PC-9 (cell line): Measurements from ENCODE around the gene FTO.

Experiments
- EZH2 ChIP-seq: fragments of 200-600 bp; sonication (generic); IDR thresholded peaks from 2 replicates; pipeline ENCODE4 v1.8.0; 2017; ENCODE audit warnings: antibody characterized with exemption, low read depth
- TF ChIP-seq, protein P1 (sequence below): fragments of 200-600 bp; sonication (generic); conservative IDR thresholded peaks from 2 replicates; pipeline ENCODE4 v1.6.1; 2017; ENCODE audit warnings: mixed run types, antibody characterized with exemption, mild to moderate bottlenecking, moderate library complexity

DNA sequence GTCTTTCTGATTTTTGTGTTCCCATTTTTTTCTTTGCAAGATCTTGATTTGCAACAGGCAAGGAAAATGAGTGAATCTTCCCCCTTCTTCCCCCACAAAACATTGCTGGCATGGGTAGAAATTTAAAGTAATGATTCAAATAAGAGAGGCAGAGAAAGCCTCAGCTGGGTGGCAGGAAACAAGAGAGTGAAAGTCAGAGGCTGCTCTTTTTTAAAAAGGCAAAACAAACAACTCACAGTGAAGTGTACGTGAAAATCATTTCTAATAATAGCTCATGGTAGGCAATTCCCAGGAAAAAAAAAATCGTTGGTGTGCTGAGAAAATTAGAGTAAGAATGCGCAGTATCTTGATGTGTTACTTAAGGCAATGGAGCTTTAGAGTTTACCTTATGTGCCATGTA, 229.5 kb downstream of the FTO start:
- TF ChIP-seq, protein P1, sequence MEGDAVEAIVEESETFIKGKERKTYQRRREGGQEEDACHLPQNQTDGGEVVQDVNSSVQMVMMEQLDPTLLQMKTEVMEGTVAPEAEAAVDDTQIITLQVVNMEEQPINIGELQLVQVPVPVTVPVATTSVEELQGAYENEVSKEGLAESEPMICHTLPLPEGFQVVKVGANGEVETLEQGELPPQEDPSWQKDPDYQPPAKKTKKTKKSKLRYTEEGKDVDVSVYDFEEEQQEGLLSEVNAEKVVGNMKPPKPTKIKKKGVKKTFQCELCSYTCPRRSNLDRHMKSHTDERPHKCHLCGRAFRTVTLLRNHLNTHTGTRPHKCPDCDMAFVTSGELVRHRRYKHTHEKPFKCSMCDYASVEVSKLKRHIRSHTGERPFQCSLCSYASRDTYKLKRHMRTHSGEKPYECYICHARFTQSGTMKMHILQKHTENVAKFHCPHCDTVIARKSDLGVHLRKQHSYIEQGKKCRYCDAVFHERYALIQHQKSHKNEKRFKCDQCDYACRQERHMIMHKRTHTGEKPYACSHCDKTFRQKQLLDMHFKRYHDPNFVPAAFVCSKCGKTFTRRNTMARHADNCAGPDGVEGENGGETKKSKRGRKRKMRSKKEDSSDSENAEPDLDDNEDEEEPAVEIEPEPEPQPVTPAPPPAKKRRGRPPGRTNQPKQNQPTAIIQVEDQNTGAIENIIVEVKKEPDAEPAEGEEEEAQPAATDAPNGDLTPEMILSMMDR: no peak
- TF ChIP-seq EZH2: no peak
